Calu3 (cell line): ENCODE results near the gene ARHGEF7. TPM values are rescaled to one million over a fixed set of nuclear protein-coding genes. Genes with fewer than 3 reads are reported as not detected.

Experiments used
- BruUV-seq: library from RNA; stranded (reverse); fragments of 400-500 nt; replicated peaks from 2 replicates; lab custom pipeline; 2021; lab: Mats Ljungman, UMichigan
- CTCF ChIA-PET: fragments of 300-600 bp; sonication (Branson Sonifier 250); formaldehyde crosslinking; loops from one replicate; lab custom pipeline; 2022; ENCODE audit warnings: antibody characterized with exemption; lab: Charles Lee
- DNase-seq: peaks from one replicate; pipeline ENCODE4 v3.0.0; 2022
- H3K27ac Mint-ChIP-seq: one replicate; pipeline ENCODE4 v1.8.0; 2022; ENCODE audit warnings: mixed read lengths; ENCODE audit not compliant: unreplicated experiment
- H3K27me3 Mint-ChIP-seq: one replicate; pipeline ENCODE4 v1.8.0; 2022; ENCODE audit warnings: mixed read lengths; ENCODE audit not compliant: unreplicated experiment
- H3K36me3 Mint-ChIP-seq: one replicate; pipeline ENCODE4 v1.8.0; 2022; ENCODE audit warnings: mild to moderate bottlenecking, moderate library complexity, mixed read lengths; ENCODE audit not compliant: insufficient read depth, unreplicated experiment
- H3K4me1 Mint-ChIP-seq: one replicate; pipeline ENCODE4 v1.8.0; 2022; ENCODE audit warnings: mild to moderate bottlenecking, low read depth, mixed read lengths; ENCODE audit not compliant: unreplicated experiment
- H3K4me3 Mint-ChIP-seq: one replicate; pipeline ENCODE4 v1.8.0; 2022; ENCODE audit warnings: mild to moderate bottlenecking, low read depth, moderate library complexity, mixed read lengths; ENCODE audit not compliant: unreplicated experiment
- H3K9me3 Mint-ChIP-seq: one replicate; pipeline ENCODE4 v1.8.0; 2022; ENCODE audit warnings: low read depth, mixed read lengths; ENCODE audit not compliant: unreplicated experiment
- intact Hi-C: fragments of 100-400 bp; cut with micrococcal nuclease; formaldehyde crosslinking; loops from one replicate; pipeline ENCODE4 v1.10.0; 2022; ENCODE audit not compliant: unreplicated experiment
- total RNA-seq: library from RNA; stranded (reverse); gene quantifications from 2 replicates; pipeline ENCODE4 v1.2.3, GENCODE V29; 2022
- TF ChIP-seq, protein P1 (sequence below): fragments of 200-600 bp; IDR thresholded peaks from one replicate; pipeline ENCODE4 v1.8.0; 2022; ENCODE audit warnings: antibody characterized with exemption; ENCODE audit not compliant: unreplicated experiment

Gene ARHGEF7
- total RNA-seq, 1 experiment from 2014 or later: 17.7 TPM

DNA sequence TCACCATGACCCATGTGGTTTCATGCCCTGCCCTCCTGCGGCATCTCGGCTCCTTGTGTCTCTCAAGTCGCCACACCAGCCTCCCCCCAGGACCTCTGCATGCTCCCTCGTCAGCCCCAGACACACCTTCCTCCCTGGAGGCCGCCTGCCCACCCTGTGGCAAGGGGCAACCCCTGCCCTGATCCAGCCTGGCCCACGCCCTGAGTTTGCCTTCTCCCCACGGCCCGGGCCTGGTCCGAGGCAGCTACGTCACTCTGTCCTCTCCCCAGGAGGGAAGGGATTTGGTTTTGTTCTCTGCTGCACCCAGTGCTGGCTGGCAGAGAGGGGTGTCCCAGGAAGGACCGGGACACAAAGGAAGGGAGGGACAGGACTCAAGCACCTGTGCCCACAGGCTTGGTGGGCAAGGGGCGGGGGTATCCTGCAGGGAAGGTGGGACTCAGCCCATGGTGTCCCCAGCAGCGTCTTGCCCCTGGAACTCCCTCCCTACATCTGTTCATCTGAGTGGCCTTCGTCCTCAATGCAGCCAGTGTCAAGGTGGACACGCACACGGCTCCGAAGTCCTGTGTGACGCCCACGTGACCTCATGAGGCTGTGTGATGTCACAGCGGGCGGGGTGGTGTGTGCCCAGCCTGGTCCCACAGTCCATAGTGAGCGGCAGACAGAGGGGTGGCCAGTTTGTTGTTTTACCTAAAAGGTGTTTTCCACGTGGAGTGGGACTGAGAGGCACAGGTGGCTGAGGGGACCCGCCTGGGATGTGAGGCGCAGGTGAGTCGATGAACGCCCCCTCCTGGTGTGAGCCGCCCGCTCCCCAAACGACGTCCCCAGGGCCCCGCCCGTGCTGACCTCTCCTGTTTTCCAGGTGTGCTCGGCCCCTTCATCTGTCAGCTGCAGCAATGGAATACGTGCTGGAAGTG lies 205.1 kb downstream of the ARHGEF7 start, which contains the start of gene TEX29:
Gene TEX29, plus strand, starts transcription at position 645 of the 914 bp plus-strand sequence. Its CDS starts 249 bp downstream, at position 894.
- Mint-ChIP-seq H3K27ac (no peak within 1 kb of the TSS), H3K4me1 (no peaks in the 10 kb centered on the region), H3K9me3 (peaks cover 2% of the 10 kb centered on the region), H3K4me3 (no peak within 1 kb of the TSS), H3K36me3 (no peaks in the 10 kb centered on the region), H3K27me3 (no peaks in the 10 kb centered on the region)
- no peak for DNase-seq
- intact Hi-C loops: no loop called here
- TF ChIP-seq, protein P1, sequence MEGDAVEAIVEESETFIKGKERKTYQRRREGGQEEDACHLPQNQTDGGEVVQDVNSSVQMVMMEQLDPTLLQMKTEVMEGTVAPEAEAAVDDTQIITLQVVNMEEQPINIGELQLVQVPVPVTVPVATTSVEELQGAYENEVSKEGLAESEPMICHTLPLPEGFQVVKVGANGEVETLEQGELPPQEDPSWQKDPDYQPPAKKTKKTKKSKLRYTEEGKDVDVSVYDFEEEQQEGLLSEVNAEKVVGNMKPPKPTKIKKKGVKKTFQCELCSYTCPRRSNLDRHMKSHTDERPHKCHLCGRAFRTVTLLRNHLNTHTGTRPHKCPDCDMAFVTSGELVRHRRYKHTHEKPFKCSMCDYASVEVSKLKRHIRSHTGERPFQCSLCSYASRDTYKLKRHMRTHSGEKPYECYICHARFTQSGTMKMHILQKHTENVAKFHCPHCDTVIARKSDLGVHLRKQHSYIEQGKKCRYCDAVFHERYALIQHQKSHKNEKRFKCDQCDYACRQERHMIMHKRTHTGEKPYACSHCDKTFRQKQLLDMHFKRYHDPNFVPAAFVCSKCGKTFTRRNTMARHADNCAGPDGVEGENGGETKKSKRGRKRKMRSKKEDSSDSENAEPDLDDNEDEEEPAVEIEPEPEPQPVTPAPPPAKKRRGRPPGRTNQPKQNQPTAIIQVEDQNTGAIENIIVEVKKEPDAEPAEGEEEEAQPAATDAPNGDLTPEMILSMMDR: no peak
- CTCF ChIA-PET: no interaction called here
- no TSS peak for BruUV-seq

DNA sequence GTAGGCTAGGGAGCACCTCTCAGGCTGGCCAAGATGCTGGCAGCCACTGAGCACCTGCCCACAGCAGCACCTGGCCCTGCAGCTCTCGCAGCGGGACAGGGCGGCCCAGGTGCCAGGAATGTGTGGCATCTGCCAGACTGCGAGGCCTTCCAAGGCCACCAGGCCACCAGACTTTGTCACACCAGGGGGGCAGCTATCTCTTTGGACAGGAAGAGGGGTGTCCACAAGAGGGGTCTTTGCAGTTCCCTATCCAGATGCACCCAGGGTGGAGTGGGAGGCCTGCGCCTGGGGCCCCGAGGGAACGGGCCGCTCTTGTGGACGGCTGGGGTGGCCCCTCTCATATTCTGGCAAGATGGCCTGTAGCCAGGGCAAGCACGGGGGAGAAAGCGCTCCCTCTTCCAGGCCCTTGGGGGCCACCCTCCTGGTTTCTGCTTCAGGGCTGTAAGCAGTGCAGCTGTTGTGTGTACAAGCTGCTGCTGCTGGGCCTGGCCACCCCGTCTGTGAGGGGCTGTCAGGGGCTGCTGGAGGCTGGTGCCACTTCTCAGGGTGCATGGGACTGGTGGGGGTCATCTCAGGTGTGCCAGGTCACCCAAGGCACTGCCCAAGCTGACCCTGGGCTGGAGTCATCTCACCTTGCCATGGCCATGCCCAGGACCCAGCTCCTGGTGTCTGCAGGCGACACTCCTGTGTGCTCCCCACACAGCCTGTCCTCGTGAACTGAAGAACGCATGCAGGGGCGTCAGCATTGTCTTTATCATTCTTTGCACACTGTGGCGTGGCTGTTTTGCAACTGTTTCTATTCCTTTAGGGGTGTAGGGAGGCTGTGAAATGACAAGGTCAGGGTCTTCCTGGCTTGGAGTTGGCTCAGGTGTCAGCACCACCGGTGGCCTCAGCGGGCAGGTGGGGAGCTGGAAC lies 207.1 kb downstream of the ARHGEF7 start:
- Mint-ChIP-seq H3K4me1 (no peaks in the 10 kb centered on the region), H3K27ac (no peak overlapping the region), H3K27me3 (no peaks in the 10 kb centered on the region), H3K36me3 (no peaks in the 10 kb centered on the region), H3K4me3 (no peak overlapping the region), H3K9me3 (peaks cover 2% of the 10 kb centered on the region)
- CTCF ChIA-PET: no interaction called here
- no TSS peak for BruUV-seq
- TF ChIP-seq, protein P1: no peak
- intact Hi-C loops: no loop called here
- no peak for DNase-seq

- TF ChIP-seq, protein P1: no peak
- no TSS peak for BruUV-seq
- H3K4me3 Mint-ChIP-seq: no peak overlapping the region
- no peak for DNase-seq
- no peak overlapping the region for H3K27ac Mint-ChIP-seq
- peaks cover 2% of the 10 kb centered on the region for H3K9me3 Mint-ChIP-seq
- H3K27me3 Mint-ChIP-seq: no peaks in the 10 kb centered on the region
- intact Hi-C loops: no loop called here
- no peaks in the 10 kb centered on the region for H3K36me3 Mint-ChIP-seq
- H3K4me1 Mint-ChIP-seq: no peaks in the 10 kb centered on the region
- CTCF ChIA-PET: no interaction called here
Observed at GRCh38 chr13:111322916-111323331, 207.8 kb downstream of the ARHGEF7 start.

DNA sequence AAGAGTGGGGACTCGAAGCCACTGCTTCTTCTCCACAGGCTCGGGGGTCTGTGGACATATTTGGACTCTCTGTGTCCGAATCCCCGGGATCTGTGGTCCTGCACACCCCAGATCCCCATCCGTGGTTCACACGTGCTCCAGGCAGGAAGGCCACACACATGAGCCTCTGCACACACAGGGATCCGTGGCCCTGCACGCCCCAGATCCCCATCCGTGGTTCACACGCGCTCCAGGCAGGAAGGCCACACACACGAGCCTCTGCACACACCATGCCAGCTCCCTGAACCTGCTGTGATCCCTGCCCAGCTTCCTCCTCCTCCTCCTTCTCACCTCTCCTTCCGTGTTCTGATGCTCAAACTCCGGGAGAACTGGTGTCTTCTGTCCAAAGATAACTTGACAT lies 208.4 kb downstream of the ARHGEF7 start:
- Mint-ChIP-seq H3K9me3 (peaks cover 2% of the 10 kb centered on the region), H3K27me3 (no peaks in the 10 kb centered on the region), H3K4me1 (no peaks in the 10 kb centered on the region), H3K36me3 (no peaks in the 10 kb centered on the region), H3K4me3 (no peak overlapping the region), H3K27ac (no peak overlapping the region)
- intact Hi-C loops: no loop called here
- CTCF ChIA-PET: no interaction called here
- BruUV-seq: no TSS peak
- no peak for DNase-seq
- TF ChIP-seq, protein P1: no peak
